ENCODE measurements around the gene CTDP1. TPM values are rescaled to one million over a fixed set of nuclear protein-coding genes. Genes with fewer than 3 reads are reported as not detected.
"Not testable (repeated sequence)": the region's sequence is repeated elsewhere in the genome, so short reads cannot be mapped to it uniquely, and the experiment has no call there.

CTDP1 gene
- total RNA-seq, 1 donor, result 20.7 TPM

DNA sequence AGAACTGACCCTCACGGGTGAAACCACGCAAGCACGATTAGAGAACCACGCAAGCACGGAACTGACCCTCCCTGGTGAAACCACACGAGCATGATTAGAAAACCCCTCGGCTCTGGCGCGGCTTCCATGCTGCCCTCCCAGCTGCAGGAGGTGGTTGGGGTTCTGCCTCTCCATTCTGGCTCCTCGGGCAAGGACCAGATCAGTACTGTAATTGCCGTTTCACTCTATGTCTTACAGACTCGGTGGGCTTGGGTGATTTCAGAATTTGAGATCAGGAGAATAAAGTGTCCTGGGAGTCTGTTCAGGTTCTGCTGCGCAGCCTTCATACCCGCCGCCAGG lies 59.8 kb downstream of the CTDP1 start:
- TF ChIP-seq, protein P1, sequence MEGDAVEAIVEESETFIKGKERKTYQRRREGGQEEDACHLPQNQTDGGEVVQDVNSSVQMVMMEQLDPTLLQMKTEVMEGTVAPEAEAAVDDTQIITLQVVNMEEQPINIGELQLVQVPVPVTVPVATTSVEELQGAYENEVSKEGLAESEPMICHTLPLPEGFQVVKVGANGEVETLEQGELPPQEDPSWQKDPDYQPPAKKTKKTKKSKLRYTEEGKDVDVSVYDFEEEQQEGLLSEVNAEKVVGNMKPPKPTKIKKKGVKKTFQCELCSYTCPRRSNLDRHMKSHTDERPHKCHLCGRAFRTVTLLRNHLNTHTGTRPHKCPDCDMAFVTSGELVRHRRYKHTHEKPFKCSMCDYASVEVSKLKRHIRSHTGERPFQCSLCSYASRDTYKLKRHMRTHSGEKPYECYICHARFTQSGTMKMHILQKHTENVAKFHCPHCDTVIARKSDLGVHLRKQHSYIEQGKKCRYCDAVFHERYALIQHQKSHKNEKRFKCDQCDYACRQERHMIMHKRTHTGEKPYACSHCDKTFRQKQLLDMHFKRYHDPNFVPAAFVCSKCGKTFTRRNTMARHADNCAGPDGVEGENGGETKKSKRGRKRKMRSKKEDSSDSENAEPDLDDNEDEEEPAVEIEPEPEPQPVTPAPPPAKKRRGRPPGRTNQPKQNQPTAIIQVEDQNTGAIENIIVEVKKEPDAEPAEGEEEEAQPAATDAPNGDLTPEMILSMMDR (IDR thresholded peaks at IDR 0.05; ENCODE audit: insufficient read depth, low read depth, low read length), result no peak
- H3K4me3 ChIP-seq (ENCODE audit: low read depth, low read length), result no peak overlapping the region
- no peak for DNase-seq (ENCODE audit: low read depth)

DNA sequence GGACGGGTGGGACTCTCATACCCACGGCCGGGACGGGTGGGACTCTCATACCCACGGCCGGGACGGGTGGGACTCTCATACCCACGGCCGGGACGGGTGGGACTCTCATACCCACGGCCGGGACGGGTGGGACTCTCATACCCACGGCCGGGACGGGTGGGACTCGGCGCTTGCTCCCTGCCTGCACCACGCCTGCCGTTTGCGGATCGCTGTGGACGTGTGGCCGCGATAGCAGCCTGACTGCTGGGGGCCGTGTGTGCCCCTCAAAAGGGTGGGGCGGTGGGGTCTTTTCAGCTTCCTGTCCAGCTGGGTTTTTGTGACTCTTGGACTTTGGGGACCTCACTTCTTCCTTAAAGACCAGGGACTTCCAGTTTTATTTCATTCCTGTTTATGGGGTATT lies 60.4 kb downstream of the CTDP1 start:
- DNase-seq (ENCODE audit: low read depth), result not testable (repeated sequence)

DNA sequence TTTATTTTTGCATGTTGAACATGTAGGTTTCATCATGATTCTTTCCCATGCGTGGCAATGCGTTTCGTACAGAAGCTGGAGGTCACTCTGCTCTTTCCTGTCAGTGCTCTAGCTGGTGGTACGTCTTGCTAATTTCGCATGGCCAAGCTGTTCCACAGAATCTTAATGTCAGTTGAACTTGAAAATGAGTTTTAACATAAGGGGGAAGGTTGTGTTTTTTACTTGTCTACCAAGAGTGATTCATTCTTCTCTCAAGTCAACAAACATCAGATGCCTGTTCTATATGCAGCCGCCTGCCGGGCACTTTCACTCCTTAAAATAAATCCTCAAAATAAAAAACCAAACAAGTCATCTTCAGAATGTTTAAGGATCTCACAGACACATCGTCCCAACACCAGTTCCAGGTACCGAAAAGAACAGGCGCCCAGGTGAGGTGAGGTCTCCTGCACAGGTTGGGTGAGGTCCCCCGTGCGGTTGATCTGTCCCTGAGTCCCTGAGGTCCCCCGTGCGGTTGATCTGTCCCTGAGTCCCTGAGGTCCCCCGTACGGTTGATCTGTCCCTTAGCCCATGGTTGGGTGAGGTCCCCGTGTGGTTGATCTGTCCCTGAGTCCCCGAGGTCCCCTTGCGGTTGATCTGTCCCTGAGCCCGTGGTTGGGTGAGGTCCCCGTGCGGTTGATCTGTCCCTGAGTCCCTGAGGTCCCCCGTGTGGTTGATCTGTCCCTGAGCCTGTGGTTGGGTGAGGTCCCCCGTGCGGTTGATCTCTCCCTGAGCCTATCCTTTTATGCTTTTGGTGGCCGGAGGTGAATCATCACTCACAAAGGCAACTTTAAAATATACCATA lies 61.1 kb downstream of the CTDP1 start:
- H3K4me3 ChIP-seq (ENCODE audit: low read depth, low read length), result no peak overlapping the region
- no peak for DNase-seq (ENCODE audit: low read depth)
- TF ChIP-seq, protein P1 (IDR thresholded peaks at IDR 0.05; ENCODE audit: insufficient read depth, low read depth, low read length), result no peak

More for the DNA sequence above, 60.4 kb downstream of the CTDP1 start:
- H3K4me3 ChIP-seq (ENCODE audit: low read depth, low read length), result not testable (repeated sequence)

DNA sequence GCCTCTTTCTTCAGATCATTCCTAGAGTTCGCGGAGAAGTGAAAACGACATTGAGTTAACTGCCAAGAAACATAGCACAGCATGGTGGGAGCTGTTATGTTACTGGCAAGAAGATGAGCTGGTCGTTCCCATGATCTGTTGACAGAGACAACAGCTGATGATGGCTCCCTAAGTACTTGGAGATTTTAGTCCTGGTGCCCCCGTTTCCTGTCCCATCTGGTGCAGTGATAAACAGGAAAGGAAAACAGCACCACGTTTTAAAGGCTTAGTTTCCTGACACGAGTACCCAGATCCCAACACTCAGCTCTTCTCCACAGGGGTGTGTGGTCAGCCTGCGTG lies 61.7 kb downstream of the CTDP1 start:
- TF ChIP-seq, protein P1 (IDR thresholded peaks at IDR 0.05; ENCODE audit: insufficient read depth, low read depth, low read length), result no peak
- no peak overlapping the region for H3K4me3 ChIP-seq (ENCODE audit: low read depth, low read length)
- DNase-seq (ENCODE audit: low read depth), result no peak

DNA sequence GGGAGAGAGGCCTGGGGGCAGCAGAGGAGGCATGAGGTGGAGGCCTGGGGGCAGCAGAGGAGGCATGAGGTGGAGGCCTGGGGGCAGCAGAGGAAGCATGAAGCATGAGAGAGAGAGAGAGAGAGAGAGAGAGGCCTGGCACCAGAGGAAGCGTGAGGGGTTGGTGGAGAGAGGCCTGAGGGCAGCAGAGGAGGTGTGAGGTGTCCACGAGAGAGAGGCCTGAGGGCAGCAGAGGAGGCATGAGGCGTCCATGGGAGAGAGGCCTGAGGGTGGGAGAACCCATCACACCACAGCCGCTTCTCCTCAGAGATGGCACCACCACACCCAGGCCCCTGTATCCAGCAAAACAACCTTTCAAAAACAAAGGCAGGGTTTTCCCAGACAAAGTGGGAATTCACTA lies 62.5 kb downstream of the CTDP1 start:
- TF ChIP-seq, protein P1 (IDR thresholded peaks at IDR 0.05; ENCODE audit: insufficient read depth, low read depth, low read length), result no peak
- no peak overlapping the region for H3K4me3 ChIP-seq (ENCODE audit: low read depth, low read length)
- DNase-seq (ENCODE audit: low read depth), result no peak

DNA sequence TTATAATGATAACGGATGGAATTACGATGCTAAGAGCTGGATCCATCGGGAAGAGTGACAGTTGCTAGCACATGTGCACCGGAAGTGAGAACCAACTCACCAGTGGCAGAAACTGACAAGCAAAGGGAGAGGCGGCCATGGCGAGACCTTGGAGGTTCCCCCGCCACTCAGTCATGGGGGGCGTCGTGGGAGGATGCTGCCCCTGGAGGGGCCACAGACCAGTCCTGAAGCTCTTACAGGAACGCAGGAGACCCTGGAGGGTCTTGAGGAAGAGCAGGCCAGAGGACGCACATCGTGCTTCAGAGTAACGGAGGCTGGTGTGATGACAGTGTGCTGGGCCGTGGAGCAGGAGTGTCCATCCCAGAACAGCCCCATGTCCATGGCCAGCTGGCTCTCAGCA lies 65.0 kb downstream of the CTDP1 start:
- no peak overlapping the region for H3K4me3 ChIP-seq (ENCODE audit: low read depth, low read length)
- TF ChIP-seq, protein P1 (IDR thresholded peaks at IDR 0.05; ENCODE audit: insufficient read depth, low read depth, low read length), result no peak

DNA sequence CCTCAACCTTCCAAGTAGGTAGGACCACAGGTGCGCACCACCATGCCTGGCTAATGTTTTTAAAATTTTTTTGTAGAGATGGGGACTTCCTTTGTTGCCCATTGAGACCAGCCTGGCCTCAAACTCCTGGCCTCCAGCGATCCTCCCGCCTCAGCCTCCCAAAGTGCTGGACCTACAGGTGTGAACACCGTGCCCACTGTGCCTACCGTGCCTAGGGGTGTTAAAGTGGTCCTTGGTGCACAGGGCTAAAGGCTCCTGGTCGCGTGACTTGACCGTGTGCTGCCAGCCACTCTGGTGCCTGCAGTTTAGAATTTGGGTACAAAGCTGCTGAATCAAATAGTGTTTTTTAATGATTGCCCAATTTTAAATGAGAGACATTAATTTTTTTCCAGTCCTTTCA lies 67.1 kb downstream of the CTDP1 start:
- DNase-seq (ENCODE audit: low read depth), result no peak
- TF ChIP-seq, protein P1 (IDR thresholded peaks at IDR 0.05; ENCODE audit: insufficient read depth, low read depth, low read length), result no peak
- no peak overlapping the region for H3K4me3 ChIP-seq (ENCODE audit: low read depth, low read length)

More for the DNA sequence above, 65.0 kb downstream of the CTDP1 start:
- no peak for DNase-seq (ENCODE audit: low read depth)

All from fibroblast of villous mesenchyme (primary cell).